CD14-positive monocyte (primary cell): ENCODE measurements around the gene FBXW7. TPM values are rescaled to one million over a fixed set of nuclear protein-coding genes. Genes with fewer than 3 reads are reported as not detected.

Experiments used
- DNase-seq, 3 donors: peaks; one replicate each; pipeline ENCODE4 v3.0.0-alpha.2; 2011 to 2022
- H2AFZ ChIP-seq: 2 replicates; pipeline ENCODE4 v1.6.0; 2012; ENCODE audit warnings: mild to moderate bottlenecking, low read depth, low read length, inconsistent platforms; ENCODE audit not compliant: insufficient read depth, poor library complexity, severe bottlenecking
- H3K27ac ChIP-seq, 2 donors: 1 replicate in 1 of 2; 2 replicates in 1 of 2; pipeline ENCODE4 v1.5.1; 2012 to 2013; ENCODE audit warnings: low read length in 2 of 2, control low read depth in 1 of 2, inconsistent platforms in 1 of 2, low read depth in 1 of 2, mild to moderate bottlenecking in 1 of 2
- H3K27me3 ChIP-seq, 2 donors: one replicate each; pipeline versions ENCODE4 v1.6.0 to v1.6.1; 2011 to 2013; ENCODE audit warnings: low read length in 2 of 2; ENCODE audit not compliant: control insufficient read depth in 2 of 2, insufficient read depth in 2 of 2
- H3K36me3 ChIP-seq, 2 donors: replicated peaks in 1 of 2; 1 replicate in 1 of 2; 2 replicates in 1 of 2; pipeline versions ENCODE4 v1.5.1 to v1.6.1; 2012 to 2013; ENCODE audit warnings: low read length in 2 of 2, control low read depth in 1 of 2, inconsistent platforms in 1 of 2, mild to moderate bottlenecking in 1 of 2; ENCODE audit not compliant: insufficient read depth in 2 of 2, control insufficient read depth in 1 of 2
- H3K4me1 ChIP-seq, 2 donors: 1 replicate in 1 of 2; 2 replicates in 1 of 2; pipeline versions ENCODE4 v1.5.1 to v1.6.1; 2012 to 2013; ENCODE audit warnings: low read length in 2 of 2, control low read depth in 1 of 2, inconsistent platforms in 1 of 2, mild to moderate bottlenecking in 1 of 2, moderate library complexity in 1 of 2; ENCODE audit not compliant: insufficient read depth in 2 of 2, control insufficient read depth in 1 of 2
- H3K4me2 ChIP-seq: replicated peaks from 2 replicates; pipeline ENCODE3; 2012; ENCODE audit warnings: low read length, moderate library complexity, mild to moderate bottlenecking; ENCODE audit not compliant: poor library complexity, severe bottlenecking; ENCODE audit errors: extremely low read depth
- H3K4me3 ChIP-seq, 3 experiments: fragments of 200-600 bp in 1 of 3; sonication (generic) in 1 of 3; replicated peaks in 1 of 3; 1 replicate in 2 of 3; 2 replicates in 1 of 3; pipeline ENCODE4 v1.5.1; 2011 to 2013; ENCODE audit warnings: low read length in 3 of 3, mild to moderate bottlenecking in 3 of 3, control low read depth in 2 of 3, low read depth in 2 of 3, inconsistent platforms in 1 of 3, moderate library complexity in 1 of 3
- H3K79me2 ChIP-seq: 2 replicates; pipeline ENCODE4 v1.6.0; 2012; ENCODE audit warnings: mild to moderate bottlenecking, control low read depth, inconsistent platforms, low read length, moderate library complexity; ENCODE audit not compliant: insufficient read depth
- H3K9ac ChIP-seq: 2 replicates; pipeline ENCODE4 v1.6.0; 2017; ENCODE audit warnings: low read length, mild to moderate bottlenecking; ENCODE audit not compliant: insufficient read depth, poor library complexity, severe bottlenecking
- H3K9me3 ChIP-seq, 2 donors: replicated peaks in 1 of 2; 1 replicate in 1 of 2; 2 replicates in 1 of 2; pipeline versions ENCODE4 v1.5.1 to v1.6.1; 2012 to 2013; ENCODE audit warnings: low read length in 2 of 2, control low read depth in 1 of 2; ENCODE audit not compliant: control insufficient read depth in 1 of 2, insufficient read depth in 1 of 2
- H4K20me1 ChIP-seq: 2 replicates; pipeline ENCODE4 v1.6.0; 2012; ENCODE audit warnings: mild to moderate bottlenecking, low read length, control low read depth, moderate library complexity; ENCODE audit not compliant: insufficient read depth
- H3K27ac Mint-ChIP-seq, 7 donors: one replicate each; pipeline ENCODE4 v1.8.0; 2020; ENCODE audit warnings: mild to moderate bottlenecking in 7 of 7, mixed read lengths in 7 of 7, moderate library complexity in 6 of 7, inconsistent platforms in 2 of 7
- H3K27me3 Mint-ChIP-seq, 3 donors: one replicate each; pipeline ENCODE4 v1.8.0; 2021 to 2022; ENCODE audit warnings: low read depth in 3 of 3, mild to moderate bottlenecking in 3 of 3, mixed read lengths in 3 of 3, moderate library complexity in 3 of 3, inconsistent platforms in 1 of 3
- H3K36me3 Mint-ChIP-seq, 2 donors: one replicate each; pipeline ENCODE4 v1.8.0; 2020; ENCODE audit warnings: mixed read lengths in 2 of 2, inconsistent platforms in 1 of 2, mild to moderate bottlenecking in 1 of 2
- H3K4me1 Mint-ChIP-seq: one replicate; pipeline ENCODE4 v1.8.0; 2020; ENCODE audit warnings: mild to moderate bottlenecking, mixed read lengths
- H3K4me3 Mint-ChIP-seq, 2 donors: one replicate each; pipeline ENCODE4 v1.8.0; 2020; ENCODE audit warnings: mild to moderate bottlenecking in 2 of 2, mixed read lengths in 2 of 2, moderate library complexity in 1 of 2
- H3K9me3 Mint-ChIP-seq, 7 donors: one replicate each; pipeline ENCODE4 v1.8.0; 2020 to 2022; ENCODE audit warnings: mixed read lengths in 7 of 7, mild to moderate bottlenecking in 6 of 7, moderate library complexity in 6 of 7, inconsistent platforms in 2 of 7
- WGBS: methylation state at CpG from one replicate; pipeline ENCODE4 v1.1.5; 2013; ENCODE audit warnings: missing lambda C conversion rate; ENCODE audit not compliant: insufficient coverage; 5-methylcytosine and 5-hydroxymethylcytosine counted together
- intact Hi-C, 2 donors: fragments of 100-400 bp; cut with micrococcal nuclease; formaldehyde crosslinking; loops; one replicate each; pipeline versions ENCODE4 v1.15.0 to v1.15.1; 2023
- polyA plus RNA-seq, 3 donors: library from polyadenylated mRNA; depleted of rRNA in 1 of 3; unstranded in 2 of 3; stranded (reverse) in 1 of 3; fragments of 300-500 nt in 2 of 3; fragments of >200 nt in 1 of 3; fragmentation: Illumina TruSeq in 2 of 3; gene quantifications; 1 replicate in 2 of 3; 2 replicates in 1 of 3; pipeline ENCODE4 v1.2.3, GENCODE V29; 2012 to 2021
- TF ChIP-seq, protein P1 (sequence below): fragments of 200-600 bp; IDR thresholded peaks from one replicate; pipeline ENCODE4 v1.8.0; 2022; ENCODE audit warnings: antibody characterized with exemption, mild to moderate bottlenecking

FBXW7 gene
- polyA plus RNA-seq, 3 donors, result 25.1 to 44.9 (median 35.6) TPM

DNA sequence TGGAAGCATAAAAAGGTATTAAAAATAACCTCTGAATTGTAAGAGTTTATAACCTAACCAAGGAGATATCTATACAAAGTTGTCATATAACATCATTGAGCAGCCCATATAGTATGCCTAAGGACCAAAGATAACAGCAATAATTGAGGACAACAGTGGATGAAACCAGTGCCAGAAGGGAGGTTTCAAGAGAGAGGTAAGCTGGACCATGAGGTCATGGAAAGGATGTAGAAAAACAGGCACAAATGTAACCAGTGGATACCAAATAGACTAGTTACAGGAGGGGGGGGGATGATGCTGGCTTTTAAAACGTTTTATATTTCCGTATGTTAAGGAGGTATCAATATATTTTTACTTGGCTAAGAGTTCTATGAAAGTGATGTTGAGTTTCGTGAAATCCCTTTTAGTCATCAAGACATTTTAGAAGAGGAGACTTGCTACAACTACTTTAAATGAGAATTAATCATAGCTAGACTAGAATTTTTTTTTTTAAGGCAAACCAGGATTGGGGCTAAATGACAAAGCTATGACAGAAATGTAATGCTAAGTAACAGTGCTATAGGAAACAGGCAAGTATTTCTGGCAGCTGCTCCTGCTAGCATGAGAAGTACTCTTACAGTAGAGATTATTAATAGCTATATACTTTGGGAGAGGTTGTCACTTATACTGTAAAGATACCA is 161.1 kb downstream of the FBXW7 start:
- H3K9me3 ChIP-seq, result no peaks in the 10 kb centered on the region
- Mint-ChIP-seq H3K36me3 (peaks cover 4 to 5% of the 10 kb centered on the region in 2 donors), H3K4me1 (no peaks in the 10 kb centered on the region), H3K9me3 (no peaks in the 10 kb centered on the region), H3K4me3 (no peak overlapping the region), H3K27me3 (peaks cover 0 to 2% (median 0%) of the 10 kb centered on the region in 3 donors), H3K27ac (no peak overlapping the region)
- no peak overlapping the region for H3K4me2 ChIP-seq
- H4K20me1 ChIP-seq, result peaks cover 85% of the 10 kb centered on the region
- no peak overlapping the region for H2AFZ ChIP-seq
- WGBS, result no CpG with 5 or more reads among the region's 3 CpGs
- no peak for DNase-seq
- no peaks in the 10 kb centered on the region for H3K4me1 ChIP-seq
- peaks cover 4% of the 10 kb centered on the region for H3K79me2 ChIP-seq
- H3K27me3 ChIP-seq, result no peaks in the 10 kb centered on the region
- H3K36me3 ChIP-seq, result no peaks in the 10 kb centered on the region
- H3K9ac ChIP-seq, result no peak overlapping the region
- intact Hi-C loops, result no loop called here
- TF ChIP-seq, protein P1, sequence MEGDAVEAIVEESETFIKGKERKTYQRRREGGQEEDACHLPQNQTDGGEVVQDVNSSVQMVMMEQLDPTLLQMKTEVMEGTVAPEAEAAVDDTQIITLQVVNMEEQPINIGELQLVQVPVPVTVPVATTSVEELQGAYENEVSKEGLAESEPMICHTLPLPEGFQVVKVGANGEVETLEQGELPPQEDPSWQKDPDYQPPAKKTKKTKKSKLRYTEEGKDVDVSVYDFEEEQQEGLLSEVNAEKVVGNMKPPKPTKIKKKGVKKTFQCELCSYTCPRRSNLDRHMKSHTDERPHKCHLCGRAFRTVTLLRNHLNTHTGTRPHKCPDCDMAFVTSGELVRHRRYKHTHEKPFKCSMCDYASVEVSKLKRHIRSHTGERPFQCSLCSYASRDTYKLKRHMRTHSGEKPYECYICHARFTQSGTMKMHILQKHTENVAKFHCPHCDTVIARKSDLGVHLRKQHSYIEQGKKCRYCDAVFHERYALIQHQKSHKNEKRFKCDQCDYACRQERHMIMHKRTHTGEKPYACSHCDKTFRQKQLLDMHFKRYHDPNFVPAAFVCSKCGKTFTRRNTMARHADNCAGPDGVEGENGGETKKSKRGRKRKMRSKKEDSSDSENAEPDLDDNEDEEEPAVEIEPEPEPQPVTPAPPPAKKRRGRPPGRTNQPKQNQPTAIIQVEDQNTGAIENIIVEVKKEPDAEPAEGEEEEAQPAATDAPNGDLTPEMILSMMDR, result no peak
- H3K27ac ChIP-seq, result no peak overlapping the region
- H3K4me3 ChIP-seq, result no peak overlapping the region

DNA sequence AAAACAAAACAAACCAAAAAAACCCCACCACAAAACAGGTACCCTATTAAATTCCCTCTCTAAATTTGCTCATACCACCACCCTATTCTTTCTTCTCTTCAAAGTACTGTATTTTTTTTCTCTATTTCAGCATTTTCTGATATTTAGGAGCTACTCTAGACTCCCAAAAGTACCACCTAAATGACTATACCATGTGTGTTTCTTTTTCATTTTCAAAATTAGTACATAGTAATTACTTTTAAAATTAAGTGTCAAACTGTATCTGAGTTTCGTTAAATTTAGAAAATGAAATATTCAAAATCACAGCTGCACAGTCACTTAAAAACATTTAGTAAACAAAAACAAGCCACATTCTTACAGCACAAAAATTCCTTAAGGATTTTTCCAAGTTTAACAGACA is 161.7 kb downstream of the FBXW7 start:
- Mint-ChIP-seq H3K27me3 (peaks cover 0 to 2% (median 0%) of the 10 kb centered on the region in 3 donors), H3K4me3 (no peak overlapping the region), H3K27ac (peak overlapping the region in 1 of 7 donors; percentile 46), H3K36me3 (peaks cover 3 to 4% of the 10 kb centered on the region in 2 donors), H3K9me3 (no peaks in the 10 kb centered on the region), H3K4me1 (no peaks in the 10 kb centered on the region)
- DNase-seq, result no peak
- H3K36me3 ChIP-seq, result no peaks in the 10 kb centered on the region
- H3K27ac ChIP-seq, result no peak overlapping the region
- WGBS, result no CpG with 5 or more reads among the region's 1 CpG
- H3K27me3 ChIP-seq, result no peaks in the 10 kb centered on the region
- H3K79me2 ChIP-seq, result peaks cover 7% of the 10 kb centered on the region
- no peak overlapping the region for H2AFZ ChIP-seq
- no peak overlapping the region for H3K9ac ChIP-seq
- TF ChIP-seq, protein P1, result no peak
- peaks cover 87% of the 10 kb centered on the region for H4K20me1 ChIP-seq
- intact Hi-C loops, result no loop called here
- no peaks in the 10 kb centered on the region for H3K9me3 ChIP-seq
- H3K4me1 ChIP-seq, result no peaks in the 10 kb centered on the region
- no peak overlapping the region for H3K4me2 ChIP-seq
- H3K4me3 ChIP-seq, result no peak overlapping the region
